ENCODE data around the gene PAXX.

The PAXX gene

DNA sequence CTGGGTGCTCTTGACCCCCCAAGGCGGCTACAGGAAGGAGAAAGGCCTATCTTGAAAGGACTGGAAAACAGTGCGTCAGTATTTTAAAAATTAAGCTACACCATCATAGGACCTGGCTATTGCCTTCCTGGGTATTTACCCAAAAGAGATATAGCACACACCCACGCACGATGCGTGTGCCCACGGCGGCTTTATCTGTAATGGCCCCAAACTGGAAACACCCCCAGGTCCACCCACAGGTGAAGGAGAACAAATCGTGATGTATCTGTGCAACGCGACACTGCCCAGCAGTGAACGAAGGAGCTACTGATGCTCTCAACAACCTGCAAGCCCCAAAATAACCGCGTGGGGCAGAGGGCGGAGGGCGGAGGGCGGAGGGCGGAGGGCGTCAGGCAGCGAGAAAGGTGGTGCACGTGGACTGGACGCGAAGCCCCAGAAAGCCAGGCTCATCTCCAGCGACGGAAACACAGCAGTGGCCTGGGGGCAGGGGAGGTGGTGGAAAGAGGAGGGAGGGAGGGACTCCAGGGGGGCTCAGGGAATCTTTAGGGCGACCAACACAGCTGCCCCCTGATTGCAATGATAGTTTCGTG, 27.3 kb upstream of the PAXX start:
- TF ChIP-seq, protein P1, sequence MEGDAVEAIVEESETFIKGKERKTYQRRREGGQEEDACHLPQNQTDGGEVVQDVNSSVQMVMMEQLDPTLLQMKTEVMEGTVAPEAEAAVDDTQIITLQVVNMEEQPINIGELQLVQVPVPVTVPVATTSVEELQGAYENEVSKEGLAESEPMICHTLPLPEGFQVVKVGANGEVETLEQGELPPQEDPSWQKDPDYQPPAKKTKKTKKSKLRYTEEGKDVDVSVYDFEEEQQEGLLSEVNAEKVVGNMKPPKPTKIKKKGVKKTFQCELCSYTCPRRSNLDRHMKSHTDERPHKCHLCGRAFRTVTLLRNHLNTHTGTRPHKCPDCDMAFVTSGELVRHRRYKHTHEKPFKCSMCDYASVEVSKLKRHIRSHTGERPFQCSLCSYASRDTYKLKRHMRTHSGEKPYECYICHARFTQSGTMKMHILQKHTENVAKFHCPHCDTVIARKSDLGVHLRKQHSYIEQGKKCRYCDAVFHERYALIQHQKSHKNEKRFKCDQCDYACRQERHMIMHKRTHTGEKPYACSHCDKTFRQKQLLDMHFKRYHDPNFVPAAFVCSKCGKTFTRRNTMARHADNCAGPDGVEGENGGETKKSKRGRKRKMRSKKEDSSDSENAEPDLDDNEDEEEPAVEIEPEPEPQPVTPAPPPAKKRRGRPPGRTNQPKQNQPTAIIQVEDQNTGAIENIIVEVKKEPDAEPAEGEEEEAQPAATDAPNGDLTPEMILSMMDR (IDR thresholded peaks at IDR 0.05; ENCODE audit: low read depth, low read length): no peak
- H3K4me3 ChIP-seq (ENCODE audit: low read depth, low read length): no peak overlapping the region

GRCh38 chr9:136965771-136966484, 26.3 kb upstream of the PAXX start:
- H3K4me3 ChIP-seq (ENCODE audit: low read depth, low read length): no peak overlapping the region
- TF ChIP-seq, protein P1 (IDR thresholded peaks at IDR 0.05; ENCODE audit: low read depth, low read length): no peak

- TF ChIP-seq, protein P1 (IDR thresholded peaks at IDR 0.05; ENCODE audit: low read depth, low read length): no peak
- no peak overlapping the region for H3K4me3 ChIP-seq (ENCODE audit: low read depth, low read length)
Measured at GRCh38 chr9:136968333-136969127, 23.7 kb upstream of the PAXX start.

- TF ChIP-seq, protein P1 (IDR thresholded peaks at IDR 0.05; ENCODE audit: low read depth, low read length): no peak
- H3K4me3 ChIP-seq (ENCODE audit: low read depth, low read length): no peak overlapping the region
Measured at GRCh38 chr9:136969150-136969549, 23.1 kb upstream of the PAXX start.

DNA sequence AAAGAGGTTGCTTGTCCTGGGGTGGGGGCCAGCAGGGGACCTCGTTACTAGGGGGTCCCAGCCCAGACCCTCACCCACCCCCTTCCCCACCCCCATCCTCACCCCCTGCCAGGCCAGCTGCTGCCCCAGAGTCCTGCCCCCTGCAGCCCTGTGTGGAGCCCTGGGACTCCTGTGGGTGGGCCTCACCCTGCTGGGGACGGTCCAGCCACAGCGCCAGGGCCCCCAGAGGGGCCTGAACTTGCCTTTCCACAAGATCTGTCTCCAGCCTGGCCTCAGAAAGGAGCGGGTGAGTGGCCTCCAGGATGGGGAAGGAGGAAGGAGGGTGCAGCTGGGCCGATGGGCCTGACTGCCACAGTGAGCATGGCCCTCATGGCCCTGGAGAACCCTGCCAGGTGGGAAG, 22.4 kb upstream of the PAXX start:
- TF ChIP-seq, protein P1 (IDR thresholded peaks at IDR 0.05; ENCODE audit: low read depth, low read length): no peak
- no peak overlapping the region for H3K4me3 ChIP-seq (ENCODE audit: low read depth, low read length)

DNA sequence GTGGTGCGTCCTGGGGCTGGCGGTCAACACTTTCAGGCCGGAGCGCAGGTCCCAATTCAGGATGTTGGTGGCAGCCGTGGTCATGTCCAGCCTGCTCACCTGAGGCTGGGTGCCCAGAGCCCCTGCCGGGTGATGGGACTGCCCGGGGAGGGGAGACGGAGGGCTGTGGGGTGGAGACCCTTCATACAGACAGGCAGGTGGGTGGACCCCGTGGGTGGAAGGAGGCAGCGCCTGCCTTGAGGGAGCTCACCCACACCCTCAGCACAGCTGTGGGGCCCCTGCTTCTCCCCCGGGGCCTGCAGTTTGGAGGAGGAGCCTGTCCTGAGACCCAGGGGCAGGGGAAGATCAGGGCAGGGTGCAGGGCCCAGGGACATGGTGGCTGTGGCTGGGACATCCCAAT, 21.9 kb upstream of the PAXX start:
- no peak overlapping the region for H3K4me3 ChIP-seq (ENCODE audit: low read depth, low read length)
- TF ChIP-seq, protein P1 (IDR thresholded peaks at IDR 0.05; ENCODE audit: low read depth, low read length): no peak

GRCh38 chr9:136971746-136972145, 20.5 kb upstream of the PAXX start:
- TF ChIP-seq, protein P1 (IDR thresholded peaks at IDR 0.05; ENCODE audit: low read depth, low read length): no peak
- H3K4me3 ChIP-seq (ENCODE audit: low read depth, low read length): no peak overlapping the region

Data from WI38 (cell line).